ENCODE results near the gene ATF4. TPM values are rescaled to one million over a fixed set of nuclear protein-coding genes. Genes with fewer than 3 reads are reported as not detected.

ATF4 gene
- total and polyA plus RNA-seq, 2 of the 13 experiments (the other 11 are each of a cell fraction or from before 2014, with no cell fraction given), result 486 to 1,297 TPM

- TF ChIP-seq, protein P1, sequence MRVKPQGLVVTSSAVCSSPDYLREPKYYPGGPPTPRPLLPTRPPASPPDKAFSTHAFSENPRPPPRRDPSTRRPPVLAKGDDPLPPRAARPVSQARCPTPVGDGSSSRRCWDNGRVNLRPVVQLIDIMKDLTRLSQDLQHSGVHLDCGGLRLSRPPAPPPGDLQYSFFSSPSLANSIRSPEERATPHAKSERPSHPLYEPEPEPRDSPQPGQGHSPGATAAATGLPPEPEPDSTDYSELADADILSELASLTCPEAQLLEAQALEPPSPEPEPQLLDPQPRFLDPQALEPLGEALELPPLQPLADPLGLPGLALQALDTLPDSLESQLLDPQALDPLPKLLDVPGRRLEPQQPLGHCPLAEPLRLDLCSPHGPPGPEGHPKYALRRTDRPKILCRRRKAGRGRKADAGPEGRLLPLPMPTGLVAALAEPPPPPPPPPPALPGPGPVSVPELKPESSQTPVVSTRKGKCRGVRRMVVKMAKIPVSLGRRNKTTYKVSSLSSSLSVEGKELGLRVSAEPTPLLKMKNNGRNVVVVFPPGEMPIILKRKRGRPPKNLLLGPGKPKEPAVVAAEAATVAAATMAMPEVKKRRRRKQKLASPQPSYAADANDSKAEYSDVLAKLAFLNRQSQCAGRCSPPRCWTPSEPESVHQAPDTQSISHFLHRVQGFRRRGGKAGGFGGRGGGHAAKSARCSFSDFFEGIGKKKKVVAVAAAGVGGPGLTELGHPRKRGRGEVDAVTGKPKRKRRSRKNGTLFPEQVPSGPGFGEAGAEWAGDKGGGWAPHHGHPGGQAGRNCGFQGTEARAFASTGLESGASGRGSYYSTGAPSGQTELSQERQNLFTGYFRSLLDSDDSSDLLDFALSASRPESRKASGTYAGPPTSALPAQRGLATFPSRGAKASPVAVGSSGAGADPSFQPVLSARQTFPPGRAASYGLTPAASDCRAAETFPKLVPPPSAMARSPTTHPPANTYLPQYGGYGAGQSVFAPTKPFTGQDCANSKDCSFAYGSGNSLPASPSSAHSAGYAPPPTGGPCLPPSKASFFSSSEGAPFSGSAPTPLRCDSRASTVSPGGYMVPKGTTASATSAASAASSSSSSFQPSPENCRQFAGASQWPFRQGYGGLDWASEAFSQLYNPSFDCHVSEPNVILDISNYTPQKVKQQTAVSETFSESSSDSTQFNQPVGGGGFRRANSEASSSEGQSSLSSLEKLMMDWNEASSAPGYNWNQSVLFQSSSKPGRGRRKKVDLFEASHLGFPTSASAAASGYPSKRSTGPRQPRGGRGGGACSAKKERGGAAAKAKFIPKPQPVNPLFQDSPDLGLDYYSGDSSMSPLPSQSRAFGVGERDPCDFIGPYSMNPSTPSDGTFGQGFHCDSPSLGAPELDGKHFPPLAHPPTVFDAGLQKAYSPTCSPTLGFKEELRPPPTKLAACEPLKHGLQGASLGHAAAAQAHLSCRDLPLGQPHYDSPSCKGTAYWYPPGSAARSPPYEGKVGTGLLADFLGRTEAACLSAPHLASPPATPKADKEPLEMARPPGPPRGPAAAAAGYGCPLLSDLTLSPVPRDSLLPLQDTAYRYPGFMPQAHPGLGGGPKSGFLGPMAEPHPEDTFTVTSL (CRISPR knock-in tag; IDR thresholded peaks at IDR 0.05; ENCODE audit: borderline replicate concordance), result no peak
- 0 out of 2 replicates have a peak, but pooled peaks have one; percentile 40 for TF ChIP-seq KDM4B (CRISPR knock-in tag; IDR thresholded peaks at IDR 0.05)
- TF ChIP-seq SIN3A (IDR thresholded peaks at IDR 0.05; ENCODE audit: borderline replicate concordance, low read depth, low read length), result peak; percentile 93; the same call in 1 of the 2 replicates
- peak; percentile 59 for TF ChIP-seq ZNF687 (CRISPR knock-in tag; IDR thresholded peaks at IDR 0.05)
- TF ChIP-seq FOXK1 (CRISPR knock-in tag; IDR thresholded peaks at IDR 0.05; ENCODE audit: borderline replicate concordance, low read depth), result peak; percentile 75; the same call in 1 of the 2 replicates
- TF ChIP-seq, protein P2, sequence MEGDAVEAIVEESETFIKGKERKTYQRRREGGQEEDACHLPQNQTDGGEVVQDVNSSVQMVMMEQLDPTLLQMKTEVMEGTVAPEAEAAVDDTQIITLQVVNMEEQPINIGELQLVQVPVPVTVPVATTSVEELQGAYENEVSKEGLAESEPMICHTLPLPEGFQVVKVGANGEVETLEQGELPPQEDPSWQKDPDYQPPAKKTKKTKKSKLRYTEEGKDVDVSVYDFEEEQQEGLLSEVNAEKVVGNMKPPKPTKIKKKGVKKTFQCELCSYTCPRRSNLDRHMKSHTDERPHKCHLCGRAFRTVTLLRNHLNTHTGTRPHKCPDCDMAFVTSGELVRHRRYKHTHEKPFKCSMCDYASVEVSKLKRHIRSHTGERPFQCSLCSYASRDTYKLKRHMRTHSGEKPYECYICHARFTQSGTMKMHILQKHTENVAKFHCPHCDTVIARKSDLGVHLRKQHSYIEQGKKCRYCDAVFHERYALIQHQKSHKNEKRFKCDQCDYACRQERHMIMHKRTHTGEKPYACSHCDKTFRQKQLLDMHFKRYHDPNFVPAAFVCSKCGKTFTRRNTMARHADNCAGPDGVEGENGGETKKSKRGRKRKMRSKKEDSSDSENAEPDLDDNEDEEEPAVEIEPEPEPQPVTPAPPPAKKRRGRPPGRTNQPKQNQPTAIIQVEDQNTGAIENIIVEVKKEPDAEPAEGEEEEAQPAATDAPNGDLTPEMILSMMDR (CRISPR knock-in tag; IDR thresholded peaks at IDR 0.05), result no peak
- no peak for TF ChIP-seq TAF1 (CRISPR knock-in tag; IDR thresholded peaks at IDR 0.05)
- 0 out of 2 replicates have a peak, but pooled peaks have one; percentile 4 for TF ChIP-seq STAG1 (CRISPR knock-in tag; IDR thresholded peaks at IDR 0.05)
- TF ChIP-seq TFE3 (CRISPR knock-in tag; IDR thresholded peaks at IDR 0.05), result peak; percentile 79
- peak; percentile 34; the same call in 1 of the 2 replicates for TF ChIP-seq SP2 (CRISPR knock-in tag; IDR thresholded peaks at IDR 0.05)
- TF ChIP-seq, protein P3, sequence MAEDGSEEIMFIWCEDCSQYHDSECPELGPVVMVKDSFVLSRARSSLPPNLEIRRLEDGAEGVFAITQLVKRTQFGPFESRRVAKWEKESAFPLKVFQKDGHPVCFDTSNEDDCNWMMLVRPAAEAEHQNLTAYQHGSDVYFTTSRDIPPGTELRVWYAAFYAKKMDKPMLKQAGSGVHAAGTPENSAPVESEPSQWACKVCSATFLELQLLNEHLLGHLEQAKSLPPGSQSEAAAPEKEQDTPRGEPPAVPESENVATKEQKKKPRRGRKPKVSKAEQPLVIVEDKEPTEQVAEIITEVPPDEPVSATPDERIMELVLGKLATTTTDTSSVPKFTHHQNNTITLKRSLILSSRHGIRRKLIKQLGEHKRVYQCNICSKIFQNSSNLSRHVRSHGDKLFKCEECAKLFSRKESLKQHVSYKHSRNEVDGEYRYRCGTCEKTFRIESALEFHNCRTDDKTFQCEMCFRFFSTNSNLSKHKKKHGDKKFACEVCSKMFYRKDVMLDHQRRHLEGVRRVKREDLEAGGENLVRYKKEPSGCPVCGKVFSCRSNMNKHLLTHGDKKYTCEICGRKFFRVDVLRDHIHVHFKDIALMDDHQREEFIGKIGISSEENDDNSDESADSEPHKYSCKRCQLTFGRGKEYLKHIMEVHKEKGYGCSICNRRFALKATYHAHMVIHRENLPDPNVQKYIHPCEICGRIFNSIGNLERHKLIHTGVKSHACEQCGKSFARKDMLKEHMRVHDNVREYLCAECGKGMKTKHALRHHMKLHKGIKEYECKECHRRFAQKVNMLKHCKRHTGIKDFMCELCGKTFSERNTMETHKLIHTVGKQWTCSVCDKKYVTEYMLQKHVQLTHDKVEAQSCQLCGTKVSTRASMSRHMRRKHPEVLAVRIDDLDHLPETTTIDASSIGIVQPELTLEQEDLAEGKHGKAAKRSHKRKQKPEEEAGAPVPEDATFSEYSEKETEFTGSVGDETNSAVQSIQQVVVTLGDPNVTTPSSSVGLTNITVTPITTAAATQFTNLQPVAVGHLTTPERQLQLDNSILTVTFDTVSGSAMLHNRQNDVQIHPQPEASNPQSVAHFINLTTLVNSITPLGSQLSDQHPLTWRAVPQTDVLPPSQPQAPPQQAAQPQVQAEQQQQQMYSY (CRISPR knock-in tag; IDR thresholded peaks at IDR 0.05), result no peak
- peak; percentile 89; the same call in 1 of the 2 replicates for TF ChIP-seq KLF11 (CRISPR knock-in tag; IDR thresholded peaks at IDR 0.05)
Measured at GRCh38 chr22:39478441-39478850, 41.9 kb upstream of the ATF4 start (continued).

Data from HepG2 (cell line).